Measurements from ENCODE around the gene SPG7. TPM values are rescaled to one million over a fixed set of nuclear protein-coding genes. Genes with fewer than 3 reads are reported as not detected.

The SPG7 gene
- total RNA-seq, 1 experiment from 2014 or later: 118 TPM

- POLR2A ChIA-PET: no interaction called here
- no peak for ATAC-seq
- intact Hi-C loops (cut with micrococcal nuclease; ENCODE audit: unreplicated experiment) (no loop called here), in situ Hi-C loops (cut with HindIII; ENCODE audit: low pct_unique_long_range_greater_than_20kb, low sequenced_read_pairs) (no loop called here)
- Histone ChIP-seq H3K9me3 (ENCODE audit: control insufficient read depth, insufficient read depth, low read depth, low read length) (no peaks in the 10 kb centered on the region), H3K27me3 (ENCODE audit: control insufficient read depth, insufficient read depth, low read length) (no peaks in the 10 kb centered on the region), H3K27ac (ENCODE audit: low read length) (no peak overlapping the region), H3K4me1 (ENCODE audit: control insufficient read depth, insufficient read depth, low read length) (no peaks in the 10 kb centered on the region), H3K4me3 (ENCODE audit: low read depth in 2 of 2, low read length in 2 of 2) (no peak overlapping the region), H3K36me3 (ENCODE audit: control insufficient read depth, insufficient read depth, low read length) (peaks cover 4% of the 10 kb centered on the region; the same call in 1 of the 2 replicates)
- CTCF ChIA-PET: no interaction called here
- TF ChIP-seq SIN3A (IDR thresholded peaks at IDR 0.05; ENCODE audit: borderline replicate concordance, insufficient read depth, low read depth, low read length): no peak
- no peak for TF ChIP-seq POLR2AphosphoS5 (IDR thresholded peaks at IDR 0.05; ENCODE audit: low read depth, low read length)
- TF ChIP-seq REST (IDR thresholded peaks at IDR 0.05; ENCODE audit: insufficient read depth in 1 of 2, low read depth in 2 of 2, low read length in 1 of 2): no peak
- no peak for TF ChIP-seq CTCF (IDR thresholded peaks at IDR 0.05)
- TF ChIP-seq TCF7L2 (IDR thresholded peaks at IDR 0.05; ENCODE audit: low read depth, low read length): no peak
- BruUV-seq (replicated peaks): no TSS peak
- DNase-seq (ENCODE audit: low read depth, low spot score): no peak
Measured at GRCh38 chr16:89553733-89554132, 45.5 kb downstream of the SPG7 start.

- TF ChIP-seq TCF7L2 (IDR thresholded peaks at IDR 0.05; ENCODE audit: low read depth, low read length) (no peak), REST (IDR thresholded peaks at IDR 0.05; ENCODE audit: insufficient read depth in 1 of 2, low read depth in 2 of 2, low read length in 1 of 2) (no peak), POLR2AphosphoS5 (IDR thresholded peaks at IDR 0.05; ENCODE audit: low read depth, low read length) (no peak), CTCF (IDR thresholded peaks at IDR 0.05) (no peak), SIN3A (IDR thresholded peaks at IDR 0.05; ENCODE audit: borderline replicate concordance, insufficient read depth, low read depth, low read length) (no peak)
- peaks cover 2% of the 10 kb centered on the region; the same call in 1 of the 2 replicates for H3K36me3 ChIP-seq (ENCODE audit: control insufficient read depth, insufficient read depth, low read length)
- ATAC-seq (no peak), DNase-seq (ENCODE audit: low read depth, low spot score) (no peak)
- no peaks in the 10 kb centered on the region for H3K27me3 ChIP-seq (ENCODE audit: control insufficient read depth, insufficient read depth, low read length)
- ChIA-PET CTCF (no interaction called here), POLR2A (no interaction called here)
- intact Hi-C loops (cut with micrococcal nuclease; ENCODE audit: unreplicated experiment): no loop called here
- H3K4me1 ChIP-seq (ENCODE audit: control insufficient read depth, insufficient read depth, low read length): no peaks in the 10 kb centered on the region
- H3K27ac ChIP-seq (ENCODE audit: low read length): no peak overlapping the region
- H3K9me3 ChIP-seq (ENCODE audit: control insufficient read depth, insufficient read depth, low read depth, low read length): no peaks in the 10 kb centered on the region
- in situ Hi-C loops (cut with HindIII; ENCODE audit: low pct_unique_long_range_greater_than_20kb, low sequenced_read_pairs): no loop called here
- no TSS peak for BruUV-seq (replicated peaks)
- no peak overlapping the region for H3K4me3 ChIP-seq (ENCODE audit: low read depth in 2 of 2, low read length in 2 of 2)
Measured at GRCh38 chr16:89554343-89554742, 46.1 kb downstream of the SPG7 start.
